A673 (cell line): ENCODE measurements around the gene CLDN16.

Source experiments
- CTCF ChIP-seq: fragments of 300-800, 200-600 bp; sonication (generic); conservative IDR thresholded peaks from 2 replicates; pipeline ENCODE4 v1.5.1; 2017; ENCODE audit warnings: low read depth, mild to moderate bottlenecking, antibody characterized with exemption, low read length, moderate library complexity, mixed read lengths
- EZH2 ChIP-seq: fragments of 200-600 bp; sonication (generic); IDR thresholded peaks from 2 replicates; pipeline ENCODE4 v1.6.1; 2017; ENCODE audit warnings: borderline replicate concordance, low read depth, mild to moderate bottlenecking, mixed read lengths, antibody characterized with exemption, low read length; ENCODE audit not compliant: poor library complexity, severe bottlenecking

- TF ChIP-seq CTCF: no peak
- TF ChIP-seq EZH2: no peak
Measured at GRCh38 chr3:190362258-190362657, 25.7 kb upstream of the CLDN16 start.
